Epithelial cell of esophagus (primary cell): ENCODE data around the gene PEX10.

Experiments used
- DNase-seq: peaks from one replicate; pipeline ENCODE4 v3.0.0; 2010; ENCODE audit warnings: low read depth
- H3K4me3 ChIP-seq: 2 replicates; pipeline ENCODE4 v1.5.1; 2011; ENCODE audit warnings: mild to moderate bottlenecking, low read length, control low read depth
- CTCF ChIP-seq: IDR thresholded peaks from 2 replicates; pipeline ENCODE4 v1.5.1; 2011; ENCODE audit warnings: low read depth, mild to moderate bottlenecking, low read length, control low read depth, inconsistent platforms; ENCODE audit not compliant: insufficient read depth; ENCODE audit errors: missing control alignments

The PEX10 gene

GRCh38 chr1:2407166-2407990 lies 5.0 kb downstream of the PEX10 start:
- DNase-seq = no peak
- H3K4me3 ChIP-seq = no peak overlapping the region
- no peak for TF ChIP-seq CTCF

GRCh38 chr1:2406451-2407041 lies 5.8 kb downstream of the PEX10 start:
- DNase-seq = no peak
- H3K4me3 ChIP-seq = no peak overlapping the region
- no peak for TF ChIP-seq CTCF

GRCh38 chr1:2405588-2406295 lies 6.6 kb downstream of the PEX10 start:
- no peak for TF ChIP-seq CTCF
- no peak overlapping the region for H3K4me3 ChIP-seq
- DNase-seq = no peak

- no peak for TF ChIP-seq CTCF
- no peak for DNase-seq
- H3K4me3 ChIP-seq = no peak overlapping the region
Measured at GRCh38 chr1:2404890-2405511, 7.4 kb downstream of the PEX10 start.

- TF ChIP-seq CTCF = no peak
- no peak overlapping the region for H3K4me3 ChIP-seq
- peak; percentile 58 for DNase-seq
Measured at GRCh38 chr1:2404142-2404889, 8.0 kb downstream of the PEX10 start.

GRCh38 chr1:2403273-2403672 lies 9.1 kb downstream of the PEX10 start:
- H3K4me3 ChIP-seq = no peak overlapping the region
- no peak for DNase-seq
- TF ChIP-seq CTCF = no peak
